Lower leg skin (tissue), 3 donors: Measurements from ENCODE around the gene C19orf44.

Experiments
- CTCF ChIP-seq, 3 donors: fragments of 450-650 bp; IDR thresholded peaks; one replicate each; pipeline ENCODE4 v1.5.1; 2016; ENCODE audit warnings: antibody characterized with exemption in 3 of 3, mild to moderate bottlenecking in 3 of 3, moderate library complexity in 2 of 3
- POLR2A ChIP-seq, 2 donors: fragments of 450-650 bp; IDR thresholded peaks; one replicate each; pipeline ENCODE4 v1.6.1; 2016 to 2017; ENCODE audit warnings: antibody characterized with exemption in 2 of 2, mild to moderate bottlenecking in 1 of 2, moderate library complexity in 1 of 2

GRCh38 chr19:16541526-16542044 is 45.4 kb downstream of the C19orf44 start:
- no peak for TF ChIP-seq CTCF (IDR thresholded peaks at IDR 0.05)
- no peak for TF ChIP-seq POLR2A (IDR thresholded peaks at IDR 0.05)
